Adrenal gland (tissue), 12 donors: ENCODE results near the gene SEMA4F. TPM values are rescaled to one million over a fixed set of nuclear protein-coding genes. Genes with fewer than 3 reads are reported as not detected.

Source experiments
- DNase-seq, 7 donors: peaks; one replicate each; pipeline ENCODE4 v3.0.0-alpha.2; 2019 to 2020
- H3K27ac ChIP-seq, 5 donors: fragments of 200-600 bp; sonication (generic) in 4 of 5; 1 replicate in 3 of 5; 2 replicates in 2 of 5; pipeline versions ENCODE4 v1.5.1 to v1.8.0; 2016 to 2020; ENCODE audit warnings: mild to moderate bottlenecking in 1 of 5
- H3K27me3 ChIP-seq: fragments of 200-600 bp; 2 replicates; pipeline ENCODE4 v1.8.0; 2021
- H3K36me3 ChIP-seq, 2 donors: fragments of 200-600 bp; replicated peaks in 1 of 2; 1 replicate in 1 of 2; 2 replicates in 1 of 2; pipeline versions ENCODE4 v1.5.1 to v1.8.0; 2018 to 2022
- H3K4me1 ChIP-seq, 2 donors: fragments of 200-600 bp; replicated peaks in 1 of 2; 1 replicate in 1 of 2; 2 replicates in 1 of 2; pipeline versions ENCODE4 v1.5.1 to v1.8.0; 2018 to 2021
- H3K4me3 ChIP-seq, 4 donors: fragments of 200-600 bp; sonication (generic) in 3 of 4; one replicate each; pipeline ENCODE4 v1.5.1; 2016 to 2018
- H3K9me3 ChIP-seq, 3 donors: fragments of 200-600 bp; sonication (generic) in 1 of 3; replicated peaks in 1 of 3; 1 replicate in 2 of 3; 2 replicates in 1 of 3; pipeline versions ENCODE4 v1.5.1 to v1.8.0; 2016 to 2021
- CTCF ChIP-seq, 6 experiments: fragments of 450-650 bp in 4 of 6; fragments of 200-600 bp in 2 of 6; sonication (generic) in 1 of 6; IDR thresholded peaks; 1 replicate in 5 of 6; 2 replicates in 1 of 6; pipeline versions ENCODE4 v1.5.1 to v1.8.0; 2016 to 2021; ENCODE audit warnings: antibody characterized with exemption in 6 of 6, mild to moderate bottlenecking in 2 of 6, moderate library complexity in 1 of 6
- POLR2A ChIP-seq, 2 donors: fragments of 450-650 bp; IDR thresholded peaks; one replicate each; pipeline ENCODE4 v1.6.1; 2017; ENCODE audit warnings: antibody characterized with exemption in 2 of 2, mild to moderate bottlenecking in 2 of 2, moderate library complexity in 1 of 2
- WGBS, 4 donors: extraction: QIAGEN DNeasy Blood & Tissue Kit in 2 of 4; methylation state at CpG; one replicate each; pipeline versions ENCODE4 v1.1.5 to v1.1.7; 2013 to 2017; 5-methylcytosine and 5-hydroxymethylcytosine counted together
- intact Hi-C, 2 donors: fragments of 100-400 bp; cut with DNase I; formaldehyde crosslinking; loops; one replicate each; pipeline versions ENCODE4 v1.14.1 to v1.15.0; 2022 to 2023
- polyA plus RNA-seq, 3 donors: library from polyadenylated mRNA; stranded (reverse); fragments of 200-250 nt in 2 of 3; fragments of 350-450 nt in 1 of 3; fragmentation: Illumina TruSeq in 1 of 3; extraction: RNeasy Lipid Tissue Mini Kit (QIAGEN cat#74804) in 1 of 3; gene quantifications; one replicate each; pipeline ENCODE4 v1.2.3, GENCODE V29; 2013 to 2014
- total RNA-seq, 9 donors: library from RNA; depleted of rRNA in 4 of 9; stranded (reverse); fragments of >200 nt in 4 of 9; fragments of 120-200 nt in 1 of 9; fragmentation: NEBNext Ultra II Directional in 1 of 9; extraction: Animal tissue kit (Norgen Biotek cat#: 25700) in 1 of 9; gene quantifications; one replicate each; pipeline versions ENCODE4 v1.1.0 to v1.2.4, GENCODE V29; 2013 to 2023
- donor health status: healthy with polysubstance abuse.
- donor health status: Bipolar disorder and iron deficiency.
- donor health status: DM: yes; HTN: yes; CAD: no.
- donor health status: DM: no; HTN: no; CAD: no.
- donor health status: DM: no; HTN: no; CAD: no.
- donor health status: DM: yes; HTN: yes; CAD: no.

Gene SEMA4F
- total and polyA plus RNA-seq, 12 donors = 1.9 to 11.3 (median 3.9) TPM

DNA sequence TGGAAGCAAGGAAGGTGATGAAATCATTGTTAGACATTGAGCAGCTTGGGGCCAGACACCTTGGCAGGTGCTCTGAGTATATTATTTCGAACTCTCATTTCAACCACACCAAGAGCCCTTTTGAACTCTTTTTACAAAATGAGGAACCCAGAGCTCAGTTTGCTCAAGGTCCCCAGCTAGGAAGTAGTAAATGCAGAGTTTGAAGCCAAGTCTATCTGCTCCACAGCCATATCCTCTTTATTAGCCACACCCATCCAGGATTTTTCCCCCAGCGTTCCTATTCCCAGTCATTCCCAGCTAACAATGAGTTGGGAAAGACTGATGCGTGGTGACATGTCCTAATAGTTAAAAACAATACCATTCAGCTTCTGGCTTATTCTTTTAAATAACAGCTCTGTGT, 40.2 kb downstream of the SEMA4F start:
- intact Hi-C loops = no loop called here
- no peaks in the 10 kb centered on the region for H3K4me1 ChIP-seq
- WGBS, 4 donors = 59 to 66% (median 63%) methylated on average over 3 of the region's 3 CpGs

DNA sequence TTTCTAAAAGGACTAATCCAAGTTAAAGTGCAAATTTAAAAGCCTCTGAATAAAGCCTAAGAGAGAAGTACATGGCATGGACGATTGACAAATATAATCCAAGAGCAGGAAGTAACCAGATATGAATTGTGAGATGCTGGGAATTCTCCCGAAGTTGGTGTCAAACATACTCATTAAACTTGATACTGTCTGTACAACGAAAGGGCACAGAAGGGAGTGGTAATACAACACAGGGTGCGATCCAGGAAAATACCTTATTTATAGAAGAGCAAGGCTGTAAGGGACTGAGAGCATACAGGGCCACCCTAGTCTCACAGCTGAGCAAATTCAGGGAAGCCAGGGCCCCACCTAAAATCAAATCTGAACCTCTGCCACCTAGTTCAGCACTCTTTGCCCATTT, 41.6 kb downstream of the SEMA4F start:
- Histone ChIP-seq H3K4me3 (no peak overlapping the region), H3K27ac (no peak overlapping the region), H3K27me3 (no peaks in the 10 kb centered on the region), H3K36me3 (no peaks in the 10 kb centered on the region), H3K9me3 (no peaks in the 10 kb centered on the region), H3K4me1 (no peaks in the 10 kb centered on the region)
- no peak for DNase-seq
- 65 to 76% (median 70%) methylated on average over 4 of the region's 4 CpGs for WGBS, 4 donors
- intact Hi-C loops = loop anchor here in 1 of 2 donors (5.0 kb wide), 1 partner anchor 177 kb away; no protein-coding TSS in a partner anchor
- no peak for TF ChIP-seq POLR2A (IDR thresholded peaks at IDR 0.05)
- no peak for TF ChIP-seq CTCF (IDR thresholded peaks at IDR 0.05)

More for the DNA sequence above, 40.2 kb downstream of the SEMA4F start:
- H3K9me3 ChIP-seq = no peaks in the 10 kb centered on the region
- no peaks in the 10 kb centered on the region for H3K27me3 ChIP-seq
- H3K27ac ChIP-seq = no peak overlapping the region
- no peaks in the 10 kb centered on the region for H3K36me3 ChIP-seq
- no peak overlapping the region for H3K4me3 ChIP-seq
- TF ChIP-seq CTCF (IDR thresholded peaks at IDR 0.05) (no peak), POLR2A (IDR thresholded peaks at IDR 0.05) (no peak)
- DNase-seq = no peak

- intact Hi-C loops = loop anchor here in 1 of 2 donors (5.0 kb wide), 1 partner anchor 175 kb away; no protein-coding TSS in a partner anchor
Measured at GRCh38 chr2:74696829-74697228, 42.8 kb downstream of the SEMA4F start.

DNA sequence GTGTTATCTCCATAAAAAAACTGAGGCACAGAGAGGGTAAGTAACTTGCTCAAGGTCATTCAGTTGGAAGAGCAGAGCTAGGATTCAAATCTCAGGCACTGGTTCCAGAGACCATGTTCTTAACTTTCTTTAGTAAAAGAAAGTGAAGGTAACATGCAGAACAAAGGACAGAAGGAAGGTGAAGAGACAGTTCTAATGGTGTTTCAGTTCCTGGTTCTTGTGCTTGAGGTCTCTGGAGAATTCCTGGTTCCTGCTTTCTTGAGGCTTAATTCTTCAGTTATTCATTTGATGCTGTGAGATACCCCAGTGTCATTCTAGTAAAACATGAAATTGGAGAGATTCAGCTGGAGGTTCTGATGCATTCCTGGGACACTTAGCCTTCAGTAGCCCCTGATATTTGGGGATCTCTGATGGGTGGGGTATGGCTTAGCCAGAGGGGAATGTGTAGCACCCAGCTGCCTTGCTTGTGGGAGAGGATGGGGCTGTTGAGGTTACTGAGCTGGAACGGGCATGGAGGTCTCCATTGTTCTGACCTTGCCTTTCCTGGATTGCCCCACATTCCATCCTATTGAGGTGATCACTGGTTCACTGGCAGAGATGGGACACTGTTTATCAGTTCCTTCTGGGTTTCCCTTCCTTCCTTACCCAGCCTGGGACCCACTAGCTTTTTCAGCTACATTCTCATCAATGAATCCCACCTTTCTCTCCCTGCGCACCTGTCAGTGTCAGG, 46.8 kb downstream of the SEMA4F start:
- Histone ChIP-seq H3K4me1 (peaks cover 0 to 10% of the 10 kb centered on the region in 2 donors), H3K9me3 (no peaks in the 10 kb centered on the region), H3K36me3 (no peaks in the 10 kb centered on the region), H3K4me3 (no peak overlapping the region), H3K27ac (no peak overlapping the region), H3K27me3 (no peaks in the 10 kb centered on the region)
- no peak for DNase-seq
- 71 to 82% (median 74%) methylated on average over 1 to 2 of the region's 2 CpGs for WGBS, 4 donors
- intact Hi-C loops = no loop called here
- no peak for TF ChIP-seq POLR2A (IDR thresholded peaks at IDR 0.05)
- TF ChIP-seq CTCF (IDR thresholded peaks at IDR 0.05) = no peak

More at GRCh38 chr2:74696829-74697228, 42.8 kb downstream of the SEMA4F start:
- Histone ChIP-seq H3K4me3 (no peak overlapping the region), H3K9me3 (no peaks in the 10 kb centered on the region), H3K4me1 (no peaks in the 10 kb centered on the region), H3K36me3 (no peaks in the 10 kb centered on the region), H3K27ac (no peak overlapping the region), H3K27me3 (no peaks in the 10 kb centered on the region)
- TF ChIP-seq POLR2A (IDR thresholded peaks at IDR 0.05) = no peak
- no peak for TF ChIP-seq CTCF (IDR thresholded peaks at IDR 0.05)
- 75 to 86% (median 76%) methylated on average over 2 of the region's 2 CpGs for whole genome bisulfite sequencing, 4 donors
- DNase-seq = no peak
